Activated naive CD4-positive, alpha-beta T cell treated with anti-CD3 and anti-CD28 coated beads, Interleukin-2, amount 10 ng/mL, durations not matched to agents 7 days and 5 days (primary cell): ENCODE data around the gene LSR.

Experiments
- CTCF ChIA-PET: fragments of 350-600 bp; sonication (Branson Sonifier 250); formaldehyde crosslinking; loops from one replicate; lab custom pipeline; 2021; ENCODE audit warnings: antibody characterized with exemption; lab: Charles Lee
- DNase-seq: peaks from one replicate; pipeline ENCODE4 v3.0.0-alpha.2; 2020
- H3K27ac Mint-ChIP-seq: one replicate; pipeline ENCODE4 v1.8.0; 2021; ENCODE audit warnings: mild to moderate bottlenecking, moderate library complexity, mixed read lengths
- H3K27me3 Mint-ChIP-seq: one replicate; pipeline ENCODE4 v1.8.0; 2021; ENCODE audit warnings: mild to moderate bottlenecking, mixed read lengths
- H3K36me3 Mint-ChIP-seq: one replicate; pipeline ENCODE4 v1.8.0; 2021; ENCODE audit warnings: mixed read lengths
- H3K4me1 Mint-ChIP-seq: one replicate; pipeline ENCODE4 v1.8.0; 2021; ENCODE audit warnings: mixed read lengths
- H3K4me3 Mint-ChIP-seq: one replicate; pipeline ENCODE4 v1.8.0; 2021; ENCODE audit warnings: mild to moderate bottlenecking, moderate library complexity, mixed read lengths
- H3K9me3 Mint-ChIP-seq: one replicate; pipeline ENCODE4 v1.8.0; 2021; ENCODE audit warnings: mixed read lengths

Gene LSR

GRCh38 chr19:35309481-35310279 lies 60.9 kb downstream of the LSR start:
- Mint-ChIP-seq H3K4me1 (peaks cover 4% of the 10 kb centered on the region), H3K9me3 (no peaks in the 10 kb centered on the region), H3K27me3 (peaks cover 47% of the 10 kb centered on the region), H3K4me3 (no peak overlapping the region), H3K27ac (no peak overlapping the region), H3K36me3 (no peaks in the 10 kb centered on the region)
- DNase-seq = no peak
- CTCF ChIA-PET = no interaction called here

- Mint-ChIP-seq H3K27me3 (peaks cover 43% of the 10 kb centered on the region), H3K9me3 (no peaks in the 10 kb centered on the region), H3K36me3 (no peaks in the 10 kb centered on the region), H3K4me3 (no peak overlapping the region), H3K4me1 (peaks cover 4% of the 10 kb centered on the region), H3K27ac (peak overlapping the region; percentile 65)
- CTCF ChIA-PET = interaction anchor here (0.9 kb wide), 1 partner anchor 185 kb away, joined by 3 read pairs; no protein-coding TSS in a partner anchor
- peak; percentile 27 for DNase-seq
These were observed 61.5 kb downstream of the LSR start for GRCh38 chr19:35310331-35310730.

- H3K4me3 Mint-ChIP-seq = no peak overlapping the region
- H3K9me3 Mint-ChIP-seq = no peaks in the 10 kb centered on the region
- H3K27ac Mint-ChIP-seq = peak overlapping the region; percentile 65
- H3K36me3 Mint-ChIP-seq = no peaks in the 10 kb centered on the region
- DNase-seq = no peak
- CTCF ChIA-PET = interaction anchor here (0.9 kb wide), 1 partner anchor 184 kb away, joined by 3 read pairs; no protein-coding TSS in a partner anchor
- H3K27me3 Mint-ChIP-seq = peaks cover 47% of the 10 kb centered on the region
- peaks cover 4% of the 10 kb centered on the region for H3K4me1 Mint-ChIP-seq
These were observed 62.1 kb downstream of the LSR start for GRCh38 chr19:35310811-35311465.

GRCh38 chr19:35311901-35312665 lies 63.3 kb downstream of the LSR start:
- no peaks in the 10 kb centered on the region for H3K9me3 Mint-ChIP-seq
- DNase-seq = no peak

GRCh38 chr19:35313587-35313986 lies 64.8 kb downstream of the LSR start:
- H3K4me3 Mint-ChIP-seq = no peak overlapping the region
- no peak for DNase-seq
- H3K4me1 Mint-ChIP-seq = peaks cover 7% of the 10 kb centered on the region
- H3K27ac Mint-ChIP-seq = no peak overlapping the region
- peaks cover 45% of the 10 kb centered on the region for H3K27me3 Mint-ChIP-seq
- CTCF ChIA-PET = no interaction called here
- H3K36me3 Mint-ChIP-seq = no peaks in the 10 kb centered on the region
- no peaks in the 10 kb centered on the region for H3K9me3 Mint-ChIP-seq

More at GRCh38 chr19:35311901-35312665, 63.3 kb downstream of the LSR start:
- CTCF ChIA-PET = no interaction called here
- no peak overlapping the region for H3K27ac Mint-ChIP-seq
- H3K4me3 Mint-ChIP-seq = no peak overlapping the region
- H3K4me1 Mint-ChIP-seq = peaks cover 4% of the 10 kb centered on the region
- H3K36me3 Mint-ChIP-seq = no peaks in the 10 kb centered on the region
- peaks cover 47% of the 10 kb centered on the region for H3K27me3 Mint-ChIP-seq

GRCh38 chr19:35314031-35314430 lies 65.2 kb downstream of the LSR start:
- Mint-ChIP-seq H3K36me3 (no peaks in the 10 kb centered on the region), H3K4me3 (no peak overlapping the region), H3K4me1 (peaks cover 11% of the 10 kb centered on the region), H3K27ac (no peak overlapping the region), H3K9me3 (no peaks in the 10 kb centered on the region), H3K27me3 (peaks cover 49% of the 10 kb centered on the region)
- CTCF ChIA-PET = no interaction called here
- DNase-seq = no peak

- CTCF ChIA-PET = no interaction called here
- Mint-ChIP-seq H3K36me3 (no peaks in the 10 kb centered on the region), H3K4me1 (peaks cover 15% of the 10 kb centered on the region), H3K27me3 (peaks cover 50% of the 10 kb centered on the region), H3K27ac (no peak overlapping the region), H3K9me3 (no peaks in the 10 kb centered on the region), H3K4me3 (no peak overlapping the region)
- no peak for DNase-seq
These were observed 66.2 kb downstream of the LSR start for GRCh38 chr19:35314858-35315470.

- no peaks in the 10 kb centered on the region for H3K36me3 Mint-ChIP-seq
- H3K27ac Mint-ChIP-seq = no peak overlapping the region
- no peak overlapping the region for H3K4me3 Mint-ChIP-seq
- no peak for DNase-seq
- no peaks in the 10 kb centered on the region for H3K9me3 Mint-ChIP-seq
- CTCF ChIA-PET = no interaction called here
- H3K4me1 Mint-ChIP-seq = peaks cover 11% of the 10 kb centered on the region
- H3K27me3 Mint-ChIP-seq = peaks cover 54% of the 10 kb centered on the region
These were observed 67.1 kb downstream of the LSR start for GRCh38 chr19:35315883-35316282.

GRCh38 chr19:35316560-35316959 lies 67.8 kb downstream of the LSR start:
- Mint-ChIP-seq H3K9me3 (no peaks in the 10 kb centered on the region), H3K4me1 (peaks cover 11% of the 10 kb centered on the region), H3K36me3 (no peaks in the 10 kb centered on the region), H3K4me3 (no peak overlapping the region), H3K27me3 (peaks cover 51% of the 10 kb centered on the region), H3K27ac (no peak overlapping the region)
- no peak for DNase-seq
- CTCF ChIA-PET = no interaction called here
